GM19035 (cell line): Measurements from ENCODE around the gene IL20RB.

Experiments
- ATAC-seq: cut with Tn5 transposase; IDR thresholded peaks from one replicate; pipeline ENCODE4 v1.9.1; 2021; ENCODE audit not compliant: unreplicated experiment

IL20RB gene

DNA sequence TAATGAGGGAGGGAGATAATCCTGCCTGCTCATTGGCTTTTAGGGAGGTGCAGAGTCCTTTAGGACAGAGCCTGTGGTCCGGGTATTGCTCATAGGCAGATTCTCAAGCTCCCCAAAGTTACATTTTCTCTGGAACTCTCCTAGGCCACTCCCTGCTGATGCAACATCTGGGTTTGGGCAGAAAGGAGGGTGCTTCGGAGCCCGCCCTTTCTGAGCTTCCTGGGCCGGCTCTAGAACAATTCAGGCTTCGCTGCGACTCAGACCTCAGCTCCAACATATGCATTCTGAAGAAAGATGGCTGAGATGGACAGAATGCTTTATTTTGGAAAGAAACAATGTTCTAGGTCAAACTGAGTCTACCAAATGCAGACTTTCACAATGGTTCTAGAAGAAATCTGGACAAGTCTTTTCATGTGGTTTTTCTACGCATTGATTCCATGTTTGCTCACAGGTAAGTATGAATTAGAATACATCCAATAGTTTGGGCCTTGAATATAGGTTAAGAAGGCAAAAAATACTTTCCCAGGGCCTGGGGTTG, at the start of gene IL20RB:
Gene IL20RB, plus strand, starts transcription at position 233 of the 538 bp plus-strand sequence. Its CDS starts 131 bp downstream, at position 364.
- no peak for ATAC-seq

GRCh38 chr3:136908297-136908696, 49.5 kb upstream of the IL20RB start:
- no peak for ATAC-seq

DNA sequence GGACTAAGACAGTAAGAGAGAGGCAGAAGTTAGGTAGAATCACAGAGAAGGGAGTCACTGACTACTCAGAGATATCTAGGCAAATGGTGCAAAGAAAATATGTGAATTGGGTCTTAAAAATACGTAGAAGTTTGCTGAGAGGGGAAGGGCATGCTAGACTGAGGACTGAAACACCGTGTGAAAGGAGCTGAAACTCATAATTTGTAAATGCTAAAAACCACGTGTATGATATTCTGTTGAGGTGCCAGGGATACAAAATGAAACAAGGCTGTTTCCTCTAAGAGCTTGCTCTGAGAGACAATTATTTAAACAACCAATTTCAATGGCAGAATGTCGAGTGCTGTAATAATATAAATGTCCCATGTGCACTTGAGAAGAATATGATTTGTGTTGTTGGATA, 48.6 kb upstream of the IL20RB start:
- ATAC-seq = no peak

- ATAC-seq = no peak
These were observed 47.1 kb upstream of the IL20RB start for GRCh38 chr3:136910697-136911096.

DNA sequence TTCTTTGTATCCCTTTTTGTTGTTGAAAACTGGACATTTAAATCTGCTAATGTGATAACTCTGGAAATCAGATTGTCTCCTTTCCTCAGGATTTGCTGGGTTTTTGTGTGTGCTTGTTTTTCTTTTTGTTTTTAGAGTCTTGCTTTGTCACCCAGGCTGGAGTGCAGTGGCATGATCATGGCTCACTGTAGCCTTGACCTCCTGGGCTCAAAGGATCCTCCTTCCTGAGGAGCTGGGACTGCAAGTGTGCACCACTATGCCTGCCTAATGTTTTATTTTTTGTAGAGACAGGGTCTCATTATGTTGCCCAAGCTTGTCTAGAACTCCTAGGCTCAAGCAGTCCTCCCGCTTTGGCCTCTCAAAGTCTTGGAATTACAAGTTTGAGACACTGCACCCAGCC, 44.6 kb upstream of the IL20RB start:
- no peak for ATAC-seq

GRCh38 chr3:136914739-136915138, 43.0 kb upstream of the IL20RB start:
- ATAC-seq = no peak

DNA sequence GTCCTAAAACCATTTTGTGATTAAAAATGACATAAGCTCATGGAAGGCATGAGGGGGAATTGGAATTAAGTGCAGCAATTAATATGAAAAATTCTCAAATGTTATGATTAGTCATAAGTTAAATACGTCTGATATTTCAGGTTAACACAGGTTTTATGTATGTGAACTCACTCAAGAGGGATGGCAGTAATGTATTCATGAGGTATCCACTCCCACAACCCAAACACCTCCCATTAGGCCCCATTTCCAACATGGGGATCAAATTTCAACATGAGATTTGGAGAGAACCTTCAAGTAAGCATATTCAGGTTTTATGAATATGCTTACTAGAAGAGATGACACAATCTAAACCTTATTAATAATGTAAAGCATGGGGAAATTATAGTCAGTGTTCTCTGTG, 41.6 kb upstream of the IL20RB start:
- no peak for ATAC-seq

GRCh38 chr3:136919799-136920580, 37.8 kb upstream of the IL20RB start:
- ATAC-seq = no peak

- ATAC-seq = no peak
These were observed 36.7 kb upstream of the IL20RB start for GRCh38 chr3:136920904-136921611.

- ATAC-seq = no peak
These were observed 32.2 kb upstream of the IL20RB start for GRCh38 chr3:136925425-136926190.

- no peak for ATAC-seq
These were observed 29.5 kb upstream of the IL20RB start for GRCh38 chr3:136928240-136928639.

DNA sequence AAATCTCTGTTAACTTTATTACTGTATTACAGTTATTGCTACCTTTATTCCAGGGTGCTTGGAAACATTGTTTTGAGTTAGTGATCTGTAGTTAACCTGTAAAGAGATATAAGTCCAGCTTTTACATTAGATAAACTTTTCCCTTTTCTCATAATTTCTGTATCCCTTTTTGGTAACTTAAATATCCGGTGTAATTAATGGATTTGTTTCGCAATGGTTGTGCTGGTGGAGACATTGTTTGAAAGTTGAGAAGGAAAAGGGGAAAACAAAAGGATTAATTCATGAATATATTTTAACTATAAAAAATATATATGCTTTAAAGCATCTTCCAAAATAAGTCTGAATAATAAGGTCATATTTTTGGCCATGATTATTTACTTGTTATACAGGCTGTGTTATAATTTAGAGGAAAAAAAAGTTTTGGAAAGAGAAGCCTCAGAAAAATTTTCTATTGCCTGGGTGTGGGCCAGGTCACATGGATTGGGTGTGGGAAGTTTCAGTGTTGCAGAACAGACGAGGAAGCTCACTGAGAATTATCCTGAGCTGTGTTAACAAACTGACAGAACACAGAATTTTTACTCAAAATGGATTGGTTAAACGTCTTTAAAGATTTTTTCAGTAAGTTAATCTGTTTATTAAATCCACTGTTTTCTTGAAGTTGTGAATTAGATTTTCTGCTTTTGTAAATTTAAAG, 27.7 kb upstream of the IL20RB start:
- no peak for ATAC-seq

DNA sequence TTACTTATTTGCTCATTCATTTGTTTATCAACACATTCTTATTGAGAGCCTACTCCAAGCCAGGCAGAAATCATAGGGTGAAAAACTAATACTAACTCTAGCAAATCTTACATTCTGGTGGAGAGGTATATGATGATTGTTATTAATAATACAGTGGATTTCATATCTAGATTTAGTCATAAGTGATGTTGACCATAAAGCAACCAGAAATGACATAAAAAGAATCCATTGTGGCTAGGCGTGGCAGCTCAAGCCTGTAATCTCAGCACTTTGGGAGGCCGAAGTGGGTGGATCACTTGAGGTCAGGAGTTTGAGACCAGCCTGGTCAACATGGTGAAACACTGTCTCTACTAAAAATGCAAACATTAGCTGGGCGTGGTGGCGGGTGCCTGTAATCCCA, 26.2 kb upstream of the IL20RB start:
- no peak for ATAC-seq

GRCh38 chr3:136932523-136932922, 25.3 kb upstream of the IL20RB start:
- ATAC-seq = no peak

- no peak for ATAC-seq
These were observed 24.6 kb upstream of the IL20RB start for GRCh38 chr3:136932978-136933772.

DNA sequence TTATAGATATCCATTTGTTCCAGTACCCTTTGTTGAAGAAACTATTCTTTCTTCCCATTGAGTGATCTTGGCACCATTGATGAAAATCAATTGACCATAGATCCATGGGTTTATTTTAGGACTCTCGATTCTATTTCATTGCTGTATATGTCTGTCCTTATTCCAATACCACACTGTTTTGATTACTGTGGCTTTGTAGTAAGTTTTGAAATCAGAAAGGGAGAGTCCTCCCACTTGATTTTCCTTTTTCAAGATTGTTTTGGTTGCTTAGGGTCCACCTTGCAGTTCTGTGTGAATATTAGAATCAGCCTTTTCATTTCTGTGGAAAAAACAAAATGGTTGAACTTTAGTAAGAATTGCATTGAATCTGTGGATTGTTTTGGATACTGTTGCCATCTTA, 20.6 kb upstream of the IL20RB start:
- ATAC-seq = no peak

- ATAC-seq = no peak
These were observed 19.9 kb upstream of the IL20RB start for GRCh38 chr3:136937851-136938250.

- ATAC-seq = no peak
These were observed 19.4 kb upstream of the IL20RB start for GRCh38 chr3:136938334-136938733.

- no peak for ATAC-seq
These were observed 18.3 kb upstream of the IL20RB start for GRCh38 chr3:136939489-136939888.

DNA sequence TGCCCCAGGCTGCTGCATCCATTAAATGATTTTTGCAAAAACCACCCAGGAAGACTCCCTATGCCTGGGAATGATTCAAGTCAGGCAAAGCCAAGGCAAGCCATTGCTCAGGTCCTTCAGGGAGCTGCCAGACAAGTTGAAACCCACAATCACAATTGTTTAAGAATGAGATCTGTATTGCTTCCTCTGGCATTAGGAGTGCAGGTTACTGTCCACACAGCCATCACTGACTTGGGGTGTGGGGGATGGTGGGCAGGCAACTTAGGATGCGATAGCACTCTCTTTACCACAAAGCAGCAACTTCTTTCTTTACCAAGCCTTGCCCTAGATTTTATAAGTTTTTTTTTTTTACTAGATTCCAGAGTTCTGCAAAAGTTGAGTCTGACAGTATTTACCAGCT, 15.0 kb upstream of the IL20RB start:
- no peak for ATAC-seq
